Medulla oblongata (tissue), 1 donor: ENCODE results near the gene GIMAP5.

Source experiments
- DNase-seq: peaks from one replicate; pipeline ENCODE4 v3.0.0-alpha.2; 2015; ENCODE audit errors: extremely low spot score

Gene GIMAP5

DNA sequence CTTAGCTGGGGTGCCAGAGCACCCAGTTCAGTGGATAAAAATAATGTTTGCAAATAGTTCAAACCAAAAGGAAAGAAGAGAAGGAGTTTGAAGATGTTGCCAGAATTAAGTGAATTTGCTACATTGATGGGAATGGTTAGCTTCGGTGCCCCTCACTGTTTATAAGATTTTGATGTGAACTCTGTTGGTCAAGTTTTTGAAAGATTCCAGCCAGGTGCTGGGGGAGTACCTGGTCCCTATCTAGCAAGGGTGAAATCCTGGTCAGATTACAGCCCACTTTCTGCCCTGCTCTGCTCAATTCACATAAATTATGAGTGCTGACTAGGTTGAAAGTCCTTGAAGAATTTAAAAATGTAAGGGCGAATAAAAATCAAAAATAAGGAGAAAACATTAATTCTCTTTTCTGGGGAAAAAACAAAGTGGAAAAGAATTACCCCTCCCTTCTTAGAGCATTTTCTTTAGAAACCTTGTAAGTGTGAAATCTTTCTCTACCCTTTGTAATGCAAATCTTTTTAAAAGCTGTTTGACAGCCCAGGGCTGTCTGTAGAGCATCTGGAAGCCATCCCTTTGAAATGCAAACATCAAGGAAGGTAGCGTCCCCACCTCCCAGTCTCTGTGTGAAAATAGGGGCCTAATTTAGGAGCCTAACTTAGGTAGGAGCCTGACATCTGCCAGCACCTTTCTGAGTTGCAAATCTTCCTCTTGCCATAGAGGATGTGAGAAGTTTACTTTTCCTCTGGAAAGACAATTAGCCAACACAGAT, 1.4 kb upstream of the GIMAP5 start:
- no peak for DNase-seq

DNA sequence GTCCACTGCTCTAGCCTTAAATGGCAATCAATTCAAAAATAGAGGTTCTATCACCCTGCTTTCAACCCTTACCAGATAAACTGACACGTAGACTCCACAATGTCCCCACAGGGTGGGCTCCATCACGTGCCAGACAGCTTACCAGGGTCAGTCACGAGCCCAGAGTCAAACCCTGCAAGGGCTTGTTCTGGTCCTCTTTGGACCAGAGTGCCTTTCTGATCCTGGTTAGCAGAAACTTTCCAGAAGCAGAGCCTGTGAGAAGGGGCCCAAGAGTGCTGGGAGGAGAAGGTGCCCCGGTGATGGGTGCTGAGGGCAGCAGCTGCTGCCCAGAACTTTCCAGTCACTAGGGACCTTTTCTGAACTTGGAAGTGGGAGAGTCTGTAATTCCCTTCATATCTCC, 354 bp upstream of the GIMAP5 start:
- no peak for DNase-seq

DNA sequence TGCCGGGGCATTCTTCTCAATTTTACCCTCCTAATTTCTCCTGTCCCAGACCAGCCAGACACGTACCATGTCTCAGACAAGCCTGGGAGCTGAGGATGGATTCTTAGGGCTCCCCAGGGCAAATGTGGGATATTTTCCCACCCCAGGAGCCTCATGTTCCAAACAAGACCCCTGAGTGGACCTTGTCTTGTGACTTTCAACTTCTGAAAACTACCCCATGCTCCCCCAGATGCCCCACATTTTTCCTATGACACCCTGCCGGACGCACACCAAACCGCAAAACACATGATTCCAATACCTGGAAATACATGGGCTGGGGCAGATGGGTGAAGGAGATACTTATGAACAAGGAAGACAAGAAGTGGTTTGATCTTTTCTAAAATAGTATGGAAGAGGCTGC, 874 bp downstream of the GIMAP5 start:
- DNase-seq = no peak

DNA sequence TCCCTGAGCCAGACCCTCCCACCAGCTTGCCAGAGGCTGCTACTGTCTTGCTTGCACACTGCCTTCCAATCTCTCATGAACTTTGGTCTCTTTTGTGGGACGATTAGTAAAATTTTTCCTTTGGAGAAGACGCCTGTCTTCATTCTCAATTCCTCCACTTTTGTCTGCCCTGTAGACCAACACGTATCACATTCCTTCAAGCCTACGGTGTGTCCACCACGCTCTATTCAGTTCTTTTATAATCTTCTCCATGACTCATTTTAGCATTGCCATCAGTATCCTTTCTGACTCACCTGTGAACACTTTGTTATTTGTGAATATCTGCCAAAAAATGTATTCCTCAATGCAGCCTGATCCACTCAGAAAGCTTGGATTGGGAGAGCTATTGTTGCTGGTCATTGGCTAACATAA, 1.4 kb downstream of the GIMAP5 start:
- DNase-seq = no peak

DNA sequence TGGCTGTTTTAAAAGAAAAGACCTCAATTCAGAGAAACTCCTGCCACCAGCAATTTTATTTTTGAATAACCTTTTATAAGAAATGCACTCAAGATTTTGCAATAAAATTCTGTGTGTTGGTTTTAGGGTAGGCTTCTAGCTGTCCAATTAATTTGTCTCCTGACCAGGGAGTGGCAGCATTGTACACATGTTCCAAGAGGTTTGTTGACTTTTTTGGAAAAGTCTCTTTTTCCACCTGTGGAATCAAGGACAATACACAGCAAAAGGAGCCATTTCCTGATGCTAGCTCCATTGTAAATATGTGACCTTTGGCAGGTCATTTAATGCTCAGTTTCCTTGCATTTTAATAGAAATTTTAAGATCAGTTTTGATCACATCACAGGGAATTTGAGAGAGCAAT, 1.8 kb downstream of the GIMAP5 start:
- DNase-seq = no peak

DNA sequence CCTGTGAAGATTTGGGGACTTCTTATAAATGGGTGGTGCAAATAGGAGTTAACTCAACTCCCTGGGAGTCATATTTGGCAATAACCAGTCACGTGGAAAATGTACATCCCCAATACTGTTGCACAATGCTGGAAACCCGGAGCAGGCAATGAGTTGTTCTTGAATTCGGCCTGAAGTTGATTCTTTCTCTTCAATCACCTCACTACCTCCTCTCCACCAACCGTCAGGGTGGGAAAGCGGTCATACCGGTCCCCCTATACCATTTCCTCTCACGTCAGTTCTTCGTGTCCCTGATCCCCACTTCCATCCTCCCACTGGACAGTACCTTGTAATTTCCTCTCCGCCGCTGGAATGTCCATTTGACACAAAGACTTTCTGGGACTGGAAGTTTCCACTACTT, 2.8 kb downstream of the GIMAP5 start:
- DNase-seq = no peak

DNA sequence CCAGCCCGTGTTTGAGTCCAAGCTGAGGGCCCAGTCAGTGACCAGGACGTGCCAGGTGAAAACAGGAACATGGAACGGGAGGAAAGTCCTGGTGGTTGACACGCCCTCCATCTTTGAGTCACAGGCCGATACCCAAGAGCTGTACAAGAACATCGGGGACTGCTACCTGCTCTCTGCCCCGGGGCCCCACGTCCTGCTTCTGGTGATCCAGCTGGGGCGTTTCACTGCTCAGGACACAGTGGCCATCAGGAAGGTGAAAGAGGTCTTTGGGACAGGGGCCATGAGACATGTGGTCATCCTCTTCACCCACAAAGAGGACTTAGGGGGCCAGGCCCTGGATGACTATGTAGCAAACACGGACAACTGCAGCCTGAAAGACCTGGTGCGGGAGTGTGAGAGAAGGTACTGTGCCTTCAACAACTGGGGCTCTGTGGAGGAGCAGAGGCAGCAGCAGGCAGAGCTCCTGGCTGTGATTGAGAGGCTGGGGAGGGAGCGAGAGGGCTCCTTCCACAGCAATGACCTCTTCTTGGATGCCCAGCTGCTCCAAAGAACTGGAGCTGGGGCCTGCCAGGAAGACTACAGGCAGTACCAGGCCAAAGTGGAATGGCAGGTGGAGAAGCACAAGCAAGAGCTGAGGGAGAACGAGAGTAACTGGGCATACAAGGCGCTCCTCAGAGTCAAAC, 5.2 kb downstream of the GIMAP5 start:
- no peak for DNase-seq

DNA sequence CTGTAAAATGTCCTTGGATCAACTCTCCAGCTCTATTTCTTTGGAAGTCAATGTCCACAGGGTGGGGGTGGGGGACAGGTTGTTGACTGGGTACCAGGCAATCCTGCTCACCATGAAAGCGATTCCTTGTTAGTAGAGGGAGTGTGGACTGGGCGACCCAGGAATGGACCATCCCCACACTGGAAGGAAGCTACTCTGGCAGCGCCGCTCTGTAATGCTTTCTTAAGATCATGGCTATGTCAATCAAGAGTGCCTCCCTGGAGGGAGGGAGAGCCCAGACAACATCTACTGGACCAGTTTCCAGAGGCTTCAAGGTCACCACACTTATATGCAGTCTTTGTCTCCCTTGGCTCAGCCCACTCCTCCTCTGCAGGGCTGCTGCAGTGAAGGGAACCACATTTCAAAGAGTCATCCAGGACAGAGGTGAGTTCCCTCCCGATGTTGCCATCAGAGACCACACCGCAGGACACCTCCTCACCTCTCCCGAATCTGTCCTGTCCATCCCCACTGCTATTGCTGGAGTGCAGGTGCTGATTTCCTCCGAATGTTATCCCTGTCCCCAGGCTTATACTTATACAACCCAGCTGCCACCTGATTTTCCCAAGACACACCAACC, 6.9 kb downstream of the GIMAP5 start:
- no peak for DNase-seq

DNA sequence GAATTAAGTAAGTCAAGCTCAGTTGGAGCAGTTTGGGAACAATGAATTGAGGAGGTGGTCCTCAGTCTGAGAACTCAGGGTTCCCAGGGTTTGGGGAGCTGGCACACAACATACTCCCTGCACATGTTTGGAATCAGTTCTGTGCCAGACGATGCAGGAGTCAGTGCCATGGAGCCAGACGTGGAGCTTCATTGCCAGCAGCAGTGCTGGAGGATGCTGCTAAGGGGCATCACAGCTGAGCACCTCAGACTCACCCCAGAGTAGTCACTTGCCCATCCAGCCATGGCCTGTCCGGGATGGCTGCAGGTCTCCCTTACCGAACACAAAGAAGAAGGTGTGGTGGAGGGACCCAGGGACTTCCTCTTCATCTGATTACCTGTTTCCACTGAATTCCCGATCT, 7.9 kb downstream of the GIMAP5 start:
- DNase-seq = no peak

DNA sequence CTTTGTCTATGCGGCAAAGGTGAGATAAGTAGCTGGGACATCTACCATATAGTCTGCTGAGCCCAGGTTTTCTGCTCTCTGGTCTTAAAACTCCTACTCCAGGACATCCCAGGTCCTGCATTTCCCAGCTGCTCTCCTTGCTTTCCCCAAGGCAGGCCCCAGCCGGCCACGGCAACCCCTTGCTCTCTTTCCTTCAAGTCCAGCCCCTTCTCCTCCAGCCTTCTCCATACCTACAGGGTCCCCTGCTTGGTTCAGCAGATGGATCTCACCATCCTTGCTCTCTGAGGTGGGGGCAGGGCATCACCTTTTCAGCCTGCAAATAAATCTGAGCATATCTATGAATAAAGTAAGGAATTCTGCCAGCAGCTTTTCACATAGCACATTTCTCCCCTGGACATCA, 8.7 kb downstream of the GIMAP5 start:
- DNase-seq = no peak

DNA sequence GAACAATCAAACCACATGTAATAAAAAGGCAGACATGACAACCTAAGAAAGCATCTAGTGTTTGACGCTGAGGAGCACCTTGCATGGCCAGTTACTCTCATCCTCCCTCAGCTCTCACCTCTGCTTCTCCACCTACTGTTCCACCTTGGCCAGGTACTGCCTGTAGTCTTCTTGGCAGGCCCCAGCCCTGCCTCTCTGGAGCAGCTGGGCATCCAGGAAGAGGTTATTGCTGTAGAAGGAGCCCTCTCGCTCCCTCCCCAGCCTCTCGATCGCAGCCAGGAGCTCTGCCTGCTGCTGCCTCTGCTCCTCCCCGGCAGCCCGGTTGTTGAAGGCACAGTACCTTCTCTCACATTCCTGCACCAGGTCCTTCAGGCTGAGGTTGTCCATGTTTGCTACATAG, 9.7 kb downstream of the GIMAP5 start:
- DNase-seq = no peak

DNA sequence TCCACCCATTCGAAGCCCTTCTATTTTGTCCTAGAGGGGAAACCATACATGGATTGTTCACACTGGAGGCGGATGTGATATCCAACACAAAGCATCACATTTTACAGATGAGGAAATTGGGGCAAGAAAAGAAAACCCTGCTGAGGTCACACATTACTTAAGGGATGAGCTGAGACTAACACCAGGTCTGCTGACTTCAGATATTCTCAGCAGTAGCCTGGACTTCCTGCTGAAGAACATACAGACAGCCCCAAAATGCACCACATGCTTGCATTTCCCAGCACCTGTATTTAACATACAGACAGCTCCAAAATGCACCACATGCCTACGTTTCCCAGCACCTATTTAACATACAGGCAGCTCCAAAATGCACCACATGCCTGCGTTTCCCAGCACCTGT, 11.2 kb downstream of the GIMAP5 start:
- DNase-seq = no peak

DNA sequence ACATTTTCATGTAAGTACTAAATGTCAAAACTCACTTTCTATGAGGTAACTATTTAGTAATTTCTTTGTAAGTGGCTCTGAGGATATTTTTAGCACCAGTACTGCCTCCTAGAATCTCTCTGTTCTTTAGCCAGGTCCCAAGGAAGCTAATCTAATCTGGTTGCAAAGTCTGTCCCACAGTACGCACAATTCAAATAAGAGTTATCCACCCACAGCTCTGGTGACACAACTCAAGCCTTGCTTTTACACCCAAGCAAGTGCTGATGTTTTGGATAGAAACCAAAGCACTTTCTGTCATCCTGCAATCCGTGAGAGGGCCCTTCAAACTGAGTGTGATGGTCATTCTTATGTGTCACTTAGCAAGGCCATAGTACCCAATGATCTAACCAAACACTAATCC, 14.5 kb downstream of the GIMAP5 start:
- no peak for DNase-seq

DNA sequence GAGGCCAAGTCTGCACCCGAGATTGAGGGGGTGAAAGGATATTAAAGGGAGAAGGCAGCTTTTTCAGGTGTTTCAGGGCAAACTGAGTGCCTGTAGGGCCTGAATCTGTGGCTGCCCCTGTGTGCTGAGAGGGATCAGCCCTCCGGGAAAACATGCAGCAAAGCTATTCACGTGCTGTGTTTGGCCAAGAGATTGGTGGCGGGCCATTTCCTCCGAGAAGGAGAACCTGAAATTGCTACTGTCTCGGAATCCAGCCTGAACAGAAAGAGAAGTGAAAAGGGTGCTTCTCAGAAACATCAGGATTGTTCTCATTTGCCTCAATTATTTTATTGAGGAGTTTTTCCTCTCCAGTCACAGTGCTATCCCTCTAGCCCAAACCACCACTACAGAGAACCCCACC, 16.0 kb downstream of the GIMAP5 start:
- peak; percentile 41 for DNase-seq

DNA sequence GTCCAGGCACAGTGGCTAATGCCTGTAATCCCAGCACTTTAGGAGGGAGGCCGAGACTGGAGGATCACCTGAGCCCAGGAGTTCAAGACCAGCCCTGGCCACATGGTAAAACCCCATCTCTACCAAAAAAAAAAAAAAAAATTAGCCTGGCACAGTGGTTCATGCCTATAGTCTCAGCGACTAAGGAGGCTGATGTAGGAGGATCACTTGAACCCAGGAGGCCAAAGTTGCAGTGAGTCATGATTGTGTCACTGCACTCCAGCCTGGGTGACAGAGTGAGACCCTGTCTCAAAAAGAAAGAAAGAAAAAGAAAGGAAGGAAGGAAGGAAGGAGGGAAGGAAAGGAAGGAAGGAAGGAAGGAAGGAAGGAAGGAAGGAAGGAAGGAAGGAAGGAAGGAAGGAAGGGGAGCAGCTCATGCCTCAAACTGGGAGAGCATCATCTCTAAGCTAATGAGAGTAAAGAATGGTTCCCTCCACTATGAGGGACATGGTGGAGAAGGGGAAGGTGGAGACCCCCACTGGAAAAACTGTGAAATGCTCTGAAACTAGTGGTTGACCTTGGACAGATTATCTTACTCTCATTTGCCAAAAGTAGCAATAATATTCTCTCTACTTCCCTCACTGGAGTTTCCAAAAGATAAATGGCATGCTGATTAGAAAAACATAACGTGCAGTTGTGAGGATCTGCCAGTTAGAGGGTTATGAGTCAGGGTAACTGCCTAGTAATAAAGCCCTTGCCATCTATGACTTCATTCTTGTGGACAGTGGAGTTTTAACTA, 16.8 kb downstream of the GIMAP5 start:
- DNase-seq = no peak

DNA sequence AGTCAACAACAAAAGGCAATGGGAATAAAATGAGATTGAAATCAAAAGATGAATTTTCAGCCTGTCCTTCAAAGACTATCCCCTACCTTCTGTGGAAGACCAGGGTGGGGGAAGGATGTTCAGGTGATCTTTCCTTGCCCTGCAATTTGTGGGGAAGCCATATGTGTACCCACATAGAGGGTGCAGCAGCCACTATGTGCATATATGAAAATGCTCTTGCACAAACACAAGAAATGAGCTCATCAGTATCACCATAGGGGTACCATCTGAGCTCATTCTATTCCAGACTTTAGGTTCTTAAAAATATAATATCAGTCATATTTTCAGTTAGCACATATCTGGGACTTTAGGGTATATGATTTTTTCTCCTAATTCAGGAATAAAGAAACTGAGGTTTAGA, 17.7 kb downstream of the GIMAP5 start:
- no peak for DNase-seq

DNA sequence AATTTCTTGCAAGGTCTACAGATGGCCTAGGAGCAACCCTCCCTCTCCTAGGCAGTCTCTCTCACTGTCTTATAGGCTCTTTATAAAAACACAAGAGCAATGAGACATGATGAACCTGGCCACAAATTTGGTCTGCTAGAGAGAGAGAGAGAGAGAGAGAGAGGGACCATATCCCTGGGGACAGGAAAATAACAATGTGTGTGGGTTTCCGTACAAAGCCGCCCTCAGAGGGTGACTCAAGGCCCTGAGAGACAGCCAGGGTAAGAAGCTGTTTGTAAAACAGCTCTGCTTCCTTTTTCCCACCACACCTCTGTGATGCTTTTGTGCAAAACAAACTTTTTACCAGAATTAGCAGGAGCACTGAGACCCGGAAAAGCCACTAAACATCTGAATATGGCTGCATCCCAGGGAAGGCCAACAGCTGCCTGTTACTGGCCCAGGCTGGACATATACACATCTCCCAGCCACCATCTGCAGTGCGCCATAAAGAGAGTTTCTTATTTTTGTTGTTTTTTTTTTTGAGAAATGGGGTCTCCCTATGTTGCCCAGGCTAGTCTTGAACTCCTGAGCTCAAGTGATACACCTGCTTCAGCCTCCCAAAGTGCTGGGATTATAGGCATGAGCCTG, 18.4 kb downstream of the GIMAP5 start:
- DNase-seq = no peak

DNA sequence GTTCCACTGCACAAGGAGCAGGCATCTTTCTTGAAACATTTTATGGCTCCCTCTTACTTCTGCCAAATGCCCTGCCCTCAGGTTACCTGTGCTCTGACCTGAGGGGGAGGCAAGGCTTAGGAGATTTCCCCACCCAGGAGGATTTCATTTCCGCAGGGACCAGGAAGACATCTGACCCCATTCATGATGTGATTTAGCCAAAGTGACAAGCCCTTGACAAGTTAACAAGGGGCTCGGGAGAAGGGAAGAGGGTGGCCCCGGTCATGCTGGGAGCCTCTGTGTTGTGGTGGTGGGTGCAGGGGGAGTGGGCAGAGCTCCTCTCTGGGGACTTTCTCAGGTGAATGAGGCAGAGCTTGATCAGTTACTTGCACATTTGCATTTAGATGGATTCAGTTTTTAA, 18.9 kb downstream of the GIMAP5 start:
- DNase-seq = no peak

DNA sequence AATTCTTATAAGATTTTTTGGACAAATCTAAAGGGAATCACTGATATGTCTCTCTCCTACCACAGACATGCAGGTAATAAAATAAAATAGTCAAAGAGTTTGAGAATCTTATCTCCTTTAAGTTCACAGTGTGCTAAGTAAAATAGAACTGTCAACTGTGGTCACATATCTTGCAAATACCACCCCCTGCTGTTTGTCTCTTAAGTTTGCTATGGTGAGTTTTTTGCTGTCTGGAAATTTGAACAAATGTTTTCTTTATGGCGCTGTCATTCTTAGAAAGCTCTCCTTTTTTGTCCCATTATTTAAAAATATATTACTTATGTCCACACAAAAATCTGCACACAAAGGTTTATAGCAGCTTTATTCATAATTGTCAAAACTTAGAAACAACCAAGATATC, 19.6 kb downstream of the GIMAP5 start:
- peak; percentile 68 for DNase-seq

DNA sequence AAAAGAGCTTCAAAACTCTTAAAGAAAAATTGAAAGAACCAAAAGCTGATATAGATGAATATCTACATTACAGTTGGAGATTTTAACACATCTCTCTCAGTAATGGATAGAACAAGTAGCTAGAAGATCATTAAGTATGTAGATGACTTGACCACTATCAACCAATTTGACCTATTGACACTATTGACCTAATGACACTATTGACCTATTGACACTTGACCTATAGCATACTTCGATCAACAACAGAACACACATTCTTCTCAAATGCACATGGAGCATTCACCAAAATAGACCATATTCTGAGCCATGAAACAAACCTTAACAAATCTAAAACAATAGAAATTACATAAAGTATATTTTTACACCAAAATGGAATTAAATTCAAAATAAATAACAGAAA, 22.3 kb downstream of the GIMAP5 start:
- no peak for DNase-seq

DNA sequence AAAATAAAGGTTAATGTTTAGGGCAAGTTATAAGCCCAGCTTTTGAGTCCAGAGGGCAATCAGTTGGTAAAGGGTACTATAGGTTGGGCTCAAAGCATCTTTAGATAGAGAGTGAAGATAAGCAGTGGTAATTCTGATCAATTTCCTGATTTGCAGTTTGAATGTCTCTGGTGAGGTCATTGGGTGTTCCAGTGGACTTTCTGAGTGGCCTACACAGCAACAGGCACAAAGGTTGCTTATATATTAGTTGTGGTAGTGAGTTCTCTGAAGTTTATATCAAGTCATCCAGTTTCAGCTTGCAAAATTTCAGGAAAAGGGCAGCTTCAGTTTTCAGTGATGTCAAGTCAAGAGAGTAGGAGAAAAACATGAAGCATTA, 29.1 kb downstream of the GIMAP5 start:
- DNase-seq = no peak

DNA sequence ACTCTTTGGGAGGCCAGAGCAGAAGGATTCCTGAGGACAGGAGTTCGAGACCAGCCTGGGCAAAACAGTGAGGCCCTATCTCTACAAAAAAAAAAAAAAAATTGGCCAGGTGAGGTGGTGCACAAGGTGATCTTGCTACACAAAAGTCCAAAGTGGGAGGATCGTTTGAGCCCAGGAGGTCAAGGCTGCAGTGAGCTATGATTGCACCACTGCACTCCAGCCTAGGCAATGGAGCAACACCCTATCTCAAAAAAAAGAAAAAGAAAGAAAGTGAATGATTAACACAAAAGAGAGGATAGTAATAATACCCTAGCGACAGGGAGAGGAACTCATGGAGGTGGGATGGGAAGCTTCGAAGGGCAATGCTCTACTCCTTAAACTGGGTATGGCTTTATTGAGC, 32.5 kb downstream of the GIMAP5 start:
- DNase-seq = no peak
